Thoracic aorta (tissue), 2 donors: ENCODE results near the gene PCAT7. TPM values are rescaled to one million over a fixed set of nuclear protein-coding genes. Genes with fewer than 3 reads are reported as not detected.
A peak's percentile ranks its signal among the peaks of the same experiment; 100 is the strongest.

Experiments
- ATAC-seq: fragments of 150-250 bp; one replicate; pipeline ENCODE4 v1.8.0; 2017; ENCODE audit warnings: low read depth; ENCODE audit not compliant: insufficient number of reproducible peaks, low FRiP score
- DNase-seq: peaks from one replicate; pipeline ENCODE4 v3.0.0-alpha.2; 2020; ENCODE audit warnings: low spot score
- H3K27ac ChIP-seq, 2 donors: fragments of 200-600 bp; sonication (generic); 1 replicate in 1 of 2; 2 replicates in 1 of 2; pipeline ENCODE4 v1.5.1; 2016; ENCODE audit warnings: mild to moderate bottlenecking in 2 of 2, moderate library complexity in 2 of 2
- H3K27me3 ChIP-seq: fragments of 200-600 bp; sonication (generic); replicated peaks from 2 replicates; pipeline ENCODE4 v1.6.0; 2016; ENCODE audit warnings: mild to moderate bottlenecking; ENCODE audit not compliant: insufficient read depth
- H3K36me3 ChIP-seq: fragments of 200-600 bp; sonication (generic); one replicate; pipeline ENCODE4 v1.5.1; 2016
- H3K4me1 ChIP-seq, 2 donors: fragments of 200-600 bp; sonication (generic); 1 replicate in 1 of 2; 2 replicates in 1 of 2; pipeline versions ENCODE4 v1.5.1 to v1.6.0; 2016; ENCODE audit warnings: low read depth in 2 of 2, mild to moderate bottlenecking in 1 of 2; ENCODE audit not compliant: control insufficient read depth in 1 of 2
- H3K4me3 ChIP-seq: fragments of 200-600 bp; sonication (generic); 2 replicates; pipeline ENCODE4 v1.5.1; 2016; ENCODE audit warnings: mild to moderate bottlenecking
- H3K9me3 ChIP-seq: fragments of 200-600 bp; sonication (generic); 2 replicates; pipeline ENCODE4 v1.5.1; 2016
- total RNA-seq, 2 donors: library from RNA; depleted of rRNA; stranded (reverse); fragments of >200 nt; gene quantifications; one replicate each; pipeline versions ENCODE4 v1.1.0 to v1.2.3, GENCODE V29; 2016
- TF ChIP-seq, protein P1 (sequence below): fragments of 200-600 bp; sonication (generic); IDR thresholded peaks from one replicate; pipeline ENCODE4 v1.5.1; 2019; ENCODE audit warnings: antibody characterized with exemption

Gene PCAT7
- total RNA-seq, 2 donors from 2014 or later, result not detected

DNA sequence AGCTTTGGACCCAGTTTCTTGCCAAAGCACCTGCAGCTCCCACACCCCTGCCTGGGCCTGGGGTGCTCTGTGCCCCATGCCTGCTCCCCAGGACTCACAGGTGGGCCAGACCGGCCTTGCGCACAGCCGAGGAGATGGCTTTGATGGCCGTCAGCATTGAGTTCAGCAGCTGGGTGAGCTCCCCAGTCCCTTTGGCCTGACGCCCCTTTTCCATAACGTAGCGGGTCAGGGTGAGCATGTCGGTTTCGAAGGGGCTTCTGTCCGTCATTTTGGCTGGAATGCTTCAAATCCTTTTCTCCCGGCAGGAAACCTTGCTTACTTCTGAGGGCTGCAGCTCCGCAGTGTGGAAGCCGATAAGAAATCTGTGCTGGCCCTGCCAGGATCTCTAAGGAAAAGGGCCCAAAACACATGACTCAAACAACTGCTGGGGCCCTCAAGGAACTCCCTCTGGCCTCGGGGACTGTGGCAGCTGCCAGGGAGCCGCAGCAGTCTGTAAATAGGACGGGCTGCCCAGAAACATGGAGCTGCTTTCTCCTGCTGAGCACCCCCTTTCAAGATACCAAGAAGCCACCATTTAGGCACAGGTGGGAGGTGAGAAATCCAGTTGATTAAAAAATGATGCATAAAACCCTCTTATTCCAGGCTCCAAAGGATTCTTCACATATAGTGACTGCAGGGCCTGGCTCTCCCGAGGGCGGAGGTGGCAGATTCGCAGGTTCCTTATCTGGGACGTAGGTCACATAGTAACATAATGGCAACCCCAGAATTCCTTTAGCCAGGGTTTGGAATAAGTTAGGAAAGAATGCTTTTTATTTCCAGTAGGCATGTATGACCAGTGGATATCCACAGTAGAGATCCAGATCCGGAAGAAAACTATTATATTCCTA, 38.8 kb downstream of the PCAT7 start, which contains the start of gene FBP2:
FBP2 (minus strand) TSS at position 366 of the 887 bp plus-strand sequence; CDS start at position 268, 98 bp downstream.
- no peak for DNase-seq
- TF ChIP-seq, protein P1, sequence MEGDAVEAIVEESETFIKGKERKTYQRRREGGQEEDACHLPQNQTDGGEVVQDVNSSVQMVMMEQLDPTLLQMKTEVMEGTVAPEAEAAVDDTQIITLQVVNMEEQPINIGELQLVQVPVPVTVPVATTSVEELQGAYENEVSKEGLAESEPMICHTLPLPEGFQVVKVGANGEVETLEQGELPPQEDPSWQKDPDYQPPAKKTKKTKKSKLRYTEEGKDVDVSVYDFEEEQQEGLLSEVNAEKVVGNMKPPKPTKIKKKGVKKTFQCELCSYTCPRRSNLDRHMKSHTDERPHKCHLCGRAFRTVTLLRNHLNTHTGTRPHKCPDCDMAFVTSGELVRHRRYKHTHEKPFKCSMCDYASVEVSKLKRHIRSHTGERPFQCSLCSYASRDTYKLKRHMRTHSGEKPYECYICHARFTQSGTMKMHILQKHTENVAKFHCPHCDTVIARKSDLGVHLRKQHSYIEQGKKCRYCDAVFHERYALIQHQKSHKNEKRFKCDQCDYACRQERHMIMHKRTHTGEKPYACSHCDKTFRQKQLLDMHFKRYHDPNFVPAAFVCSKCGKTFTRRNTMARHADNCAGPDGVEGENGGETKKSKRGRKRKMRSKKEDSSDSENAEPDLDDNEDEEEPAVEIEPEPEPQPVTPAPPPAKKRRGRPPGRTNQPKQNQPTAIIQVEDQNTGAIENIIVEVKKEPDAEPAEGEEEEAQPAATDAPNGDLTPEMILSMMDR, result no peak

DNA sequence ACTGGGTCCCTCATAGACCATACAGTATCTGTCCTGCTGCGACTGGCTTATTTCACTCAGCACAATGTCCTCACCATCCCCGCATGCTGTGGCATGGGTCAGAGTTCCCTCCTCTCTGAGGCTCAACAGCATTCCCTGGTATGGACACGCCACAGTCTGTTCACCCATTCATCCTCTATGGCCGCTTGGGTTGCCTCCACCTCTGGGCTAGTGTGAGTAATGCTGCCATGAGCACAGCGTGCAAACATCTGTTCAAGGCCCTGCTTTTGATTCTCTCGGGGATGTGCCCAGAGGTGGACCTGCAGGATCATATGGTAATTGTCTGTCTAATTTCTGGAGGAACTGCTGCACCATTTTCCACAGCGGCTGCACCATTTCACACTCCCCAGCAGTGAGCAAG, 44.2 kb downstream of the PCAT7 start:
- H3K4me1 ChIP-seq, result peaks cover 0 to 9% of the 10 kb centered on the region in 2 donors

More for the DNA sequence above, 38.8 kb downstream of the PCAT7 start, which contains the start of gene FBP2:
- no peaks in the 10 kb centered on the region for H3K27me3 ChIP-seq
- no peaks in the 10 kb centered on the region for H3K36me3 ChIP-seq
- ATAC-seq, result peak; percentile 58
- peaks cover 3 to 14% of the 10 kb centered on the region in 2 donors for H3K4me1 ChIP-seq
- H3K4me3 ChIP-seq, result peak within 1 kb of the TSS; percentile 46
- H3K9me3 ChIP-seq, result no peaks in the 10 kb centered on the region
- H3K27ac ChIP-seq, result no peak within 1 kb of the TSS

DNA sequence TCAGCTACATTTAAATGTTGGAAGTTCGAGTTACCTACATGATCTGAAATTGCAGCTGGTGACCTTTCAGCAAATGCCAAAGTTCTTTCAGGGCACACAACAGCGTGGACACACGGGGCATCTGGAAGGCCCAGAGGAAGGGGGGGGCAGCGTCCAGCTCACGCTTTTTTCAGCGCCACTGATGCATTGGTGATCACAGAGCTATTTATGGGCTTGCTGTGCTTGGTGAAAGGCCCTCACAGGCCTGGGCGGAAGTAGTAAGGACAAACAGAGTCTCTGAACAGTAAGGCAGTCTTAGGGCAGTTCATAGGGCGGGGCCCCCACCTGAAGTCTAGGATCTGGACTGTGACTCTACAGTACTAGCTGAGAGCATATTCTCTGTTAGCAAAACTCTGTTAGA, 45.4 kb downstream of the PCAT7 start:
- H3K27me3 ChIP-seq, result no peaks in the 10 kb centered on the region
- peaks cover 0 to 6% of the 10 kb centered on the region in 2 donors for H3K4me1 ChIP-seq
- no peak overlapping the region for H3K4me3 ChIP-seq
- TF ChIP-seq, protein P1, result no peak
- no peak for ATAC-seq
- no peak for DNase-seq
- H3K27ac ChIP-seq, result no peak overlapping the region
- H3K9me3 ChIP-seq, result no peaks in the 10 kb centered on the region
- H3K36me3 ChIP-seq, result no peaks in the 10 kb centered on the region

More for the DNA sequence above, 44.2 kb downstream of the PCAT7 start:
- TF ChIP-seq, protein P1, result no peak
- DNase-seq, result no peak
- no peaks in the 10 kb centered on the region for H3K27me3 ChIP-seq
- no peaks in the 10 kb centered on the region for H3K36me3 ChIP-seq
- H3K9me3 ChIP-seq, result no peaks in the 10 kb centered on the region
- H3K4me3 ChIP-seq, result no peak overlapping the region
- no peak overlapping the region for H3K27ac ChIP-seq
- no peak for ATAC-seq

DNA sequence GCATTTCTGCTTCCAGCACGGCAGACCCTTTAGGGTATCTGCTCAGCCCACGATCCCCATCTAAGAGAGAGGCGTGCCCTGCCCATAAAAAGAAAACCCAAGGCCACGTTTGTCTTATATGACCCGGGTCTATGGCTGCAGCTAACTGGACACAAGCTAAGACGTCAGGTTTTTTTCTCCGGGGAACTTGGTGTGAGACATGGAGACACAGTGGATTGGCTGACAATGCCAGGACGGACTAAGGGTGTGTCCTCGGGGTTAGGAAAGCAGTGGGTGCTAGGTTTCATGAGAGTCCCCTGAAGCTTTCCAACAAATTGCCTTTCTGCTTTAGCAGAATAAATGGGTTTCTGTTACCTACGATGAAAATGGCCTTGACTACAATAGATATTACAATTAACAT, 45.8 kb downstream of the PCAT7 start:
- Histone ChIP-seq H3K9me3 (no peaks in the 10 kb centered on the region), H3K36me3 (no peaks in the 10 kb centered on the region), H3K4me1 (peaks cover 0 to 6% of the 10 kb centered on the region in 2 donors), H3K4me3 (no peak overlapping the region), H3K27ac (no peak overlapping the region), H3K27me3 (no peaks in the 10 kb centered on the region)
- no peak for DNase-seq
- TF ChIP-seq, protein P1, result no peak
- no peak for ATAC-seq

DNA sequence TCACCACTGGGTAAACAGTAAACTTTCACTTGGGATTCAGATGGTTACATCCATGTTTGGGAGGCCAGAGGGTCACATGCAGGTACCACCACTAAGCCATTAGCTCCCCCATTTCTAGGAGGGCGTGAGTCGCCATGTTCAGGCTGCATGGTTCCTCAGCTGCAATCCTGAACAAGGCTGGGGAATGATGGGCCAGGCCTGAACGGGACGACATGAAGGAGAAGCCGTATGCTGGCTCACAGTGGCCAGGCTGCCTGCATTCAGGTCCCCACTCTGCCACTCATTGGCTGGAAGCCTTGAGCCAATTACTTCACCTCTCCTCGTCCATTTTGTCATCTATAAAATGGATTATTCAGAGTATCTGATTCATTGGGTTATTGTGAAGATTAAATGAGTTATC, 47.8 kb downstream of the PCAT7 start:
- Histone ChIP-seq H3K4me3 (no peak overlapping the region), H3K4me1 (peaks cover 0 to 6% of the 10 kb centered on the region in 2 donors), H3K36me3 (no peaks in the 10 kb centered on the region), H3K27ac (no peak overlapping the region), H3K9me3 (no peaks in the 10 kb centered on the region), H3K27me3 (no peaks in the 10 kb centered on the region)
- no peak for ATAC-seq
- DNase-seq, result no peak
- TF ChIP-seq, protein P1, result no peak
